SH-SY5Y (cell line): ENCODE results near the gene PARVB.

Experiments
- GATA2 ChIP-seq: IDR thresholded peaks from 2 replicates; pipeline ENCODE4 v1.6.1; 2011; ENCODE audit warnings: mild to moderate bottlenecking, low read depth, low read length
- GATA3 ChIP-seq: IDR thresholded peaks from 2 replicates; pipeline ENCODE4 v1.6.1; 2011; ENCODE audit warnings: low read depth, mild to moderate bottlenecking, low read length, moderate library complexity

GRCh38 chr22:43998679-43999264 is 25.3 kb upstream of the PARVB start:
- TF ChIP-seq GATA3 (no peak), GATA2 (no peak)
